Sigmoid colon (tissue), 7 donors: ENCODE measurements around the gene XAB2. TPM values are rescaled to one million over a fixed set of nuclear protein-coding genes. Genes with fewer than 3 reads are reported as not detected.

ENCODE experiments used
- DNase-seq: peaks from one replicate; pipeline ENCODE4 v3.0.0-alpha.2; 2019
- H3K27ac ChIP-seq, 4 donors: fragments of 200-600 bp; sonication (generic); one replicate each; pipeline ENCODE4 v1.5.1; 2016 to 2019; ENCODE audit warnings: mild to moderate bottlenecking in 1 of 4
- H3K27me3 ChIP-seq, 3 donors: fragments of 200-600 bp; sonication (generic); one replicate each; pipeline ENCODE4 v1.5.1; 2019; ENCODE audit warnings: mild to moderate bottlenecking in 1 of 3
- H3K36me3 ChIP-seq, 4 donors: fragments of 200-600 bp; sonication (generic); one replicate each; pipeline ENCODE4 v1.5.1; 2016 to 2019
- H3K4me1 ChIP-seq, 4 donors: fragments of 200-600 bp; sonication (generic); one replicate each; pipeline ENCODE4 v1.5.1; 2017 to 2019
- H3K4me3 ChIP-seq, 4 donors: fragments of 200-600 bp; sonication (generic); one replicate each; pipeline ENCODE4 v1.5.1; 2017 to 2019; ENCODE audit warnings: mild to moderate bottlenecking in 2 of 4, moderate library complexity in 1 of 4
- H3K9me3 ChIP-seq, 4 donors: fragments of 200-600 bp in 3 of 4; sonication (generic) in 3 of 4; one replicate each; pipeline versions ENCODE4 v1.5.1 to v1.6.1; 2013 to 2019
- EP300 ChIP-seq, 4 donors: sonication (generic); formaldehyde crosslinking; IDR thresholded peaks; one replicate each; pipeline ENCODE4 v1.6.1; 2017; ENCODE audit warnings: antibody characterized with exemption in 4 of 4
- POLR2A ChIP-seq, 2 donors: fragments of 450-650 bp; IDR thresholded peaks; one replicate each; pipeline ENCODE4 v1.6.1; 2016; ENCODE audit warnings: antibody characterized with exemption in 2 of 2, mild to moderate bottlenecking in 2 of 2, moderate library complexity in 2 of 2
- POLR2AphosphoS5 ChIP-seq, 4 donors: sonication (generic); formaldehyde crosslinking; IDR thresholded peaks; one replicate each; pipeline ENCODE4 v1.6.1; 2017; ENCODE audit warnings: antibody characterized with exemption in 4 of 4
- WGBS, 2 donors: extraction: QIAGEN DNeasy Blood & Tissue Kit; methylation state at CpG; one replicate each; pipeline ENCODE4 v1.1.7; 2013; 5-methylcytosine and 5-hydroxymethylcytosine counted together
- intact Hi-C: fragments of 100-400 bp; cut with DNase I; formaldehyde crosslinking; loops from one replicate; pipeline ENCODE4 v1.15.1; 2023
- polyA plus RNA-seq, 3 donors: library from polyadenylated mRNA; stranded (reverse); fragments of 200-250 nt; gene quantifications; one replicate each; pipeline ENCODE4 v1.2.3, GENCODE V29; 2013
- total RNA-seq, 4 donors: library from RNA; depleted of rRNA; stranded (reverse); fragments of >200 nt; gene quantifications; one replicate each; pipeline ENCODE4 v1.1.0, GENCODE V29; 2016
- TF ChIP-seq, protein P1 (sequence below), 4 experiments: fragments of 450-650 bp in 3 of 4; fragments of 200-600 bp in 1 of 4; IDR thresholded peaks; one replicate each; pipeline ENCODE4 v1.5.1; 2016 to 2019; ENCODE audit warnings: antibody characterized with exemption in 4 of 4, mild to moderate bottlenecking in 3 of 4, moderate library complexity in 2 of 4
- donor health status: healthy with polysubstance abuse.
- donor health status: Bipolar disorder and iron deficiency.
- donor health status: healthy.

The XAB2 gene
- total and polyA plus RNA-seq, 7 donors, result 9.7 to 38.3 (median 29.9) TPM

DNA sequence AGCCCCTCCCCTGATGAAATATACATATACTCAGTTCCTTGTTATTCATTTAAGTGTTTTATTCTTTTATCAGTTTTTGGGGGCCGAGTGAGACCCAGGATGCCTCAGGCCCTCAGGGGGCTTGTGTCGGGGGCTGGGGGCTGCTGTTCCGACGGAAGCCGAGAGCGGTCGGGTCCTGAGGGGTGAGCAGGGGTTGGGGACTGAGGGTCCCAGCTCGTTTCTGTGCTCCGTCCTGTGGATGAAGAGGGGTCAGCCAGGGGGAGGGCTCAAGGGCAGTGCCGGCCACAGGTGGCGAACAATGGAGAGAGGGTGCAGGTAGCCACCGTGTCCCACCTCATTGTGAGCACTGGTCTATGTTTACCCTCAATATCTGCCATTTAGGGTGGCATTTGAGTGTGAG, 2.2 kb upstream of the XAB2 start:
- no peak for TF ChIP-seq POLR2AphosphoS5 (IDR thresholded peaks at IDR 0.05)
- TF ChIP-seq POLR2A (IDR thresholded peaks at IDR 0.05), result no peak
- TF ChIP-seq, protein P1, sequence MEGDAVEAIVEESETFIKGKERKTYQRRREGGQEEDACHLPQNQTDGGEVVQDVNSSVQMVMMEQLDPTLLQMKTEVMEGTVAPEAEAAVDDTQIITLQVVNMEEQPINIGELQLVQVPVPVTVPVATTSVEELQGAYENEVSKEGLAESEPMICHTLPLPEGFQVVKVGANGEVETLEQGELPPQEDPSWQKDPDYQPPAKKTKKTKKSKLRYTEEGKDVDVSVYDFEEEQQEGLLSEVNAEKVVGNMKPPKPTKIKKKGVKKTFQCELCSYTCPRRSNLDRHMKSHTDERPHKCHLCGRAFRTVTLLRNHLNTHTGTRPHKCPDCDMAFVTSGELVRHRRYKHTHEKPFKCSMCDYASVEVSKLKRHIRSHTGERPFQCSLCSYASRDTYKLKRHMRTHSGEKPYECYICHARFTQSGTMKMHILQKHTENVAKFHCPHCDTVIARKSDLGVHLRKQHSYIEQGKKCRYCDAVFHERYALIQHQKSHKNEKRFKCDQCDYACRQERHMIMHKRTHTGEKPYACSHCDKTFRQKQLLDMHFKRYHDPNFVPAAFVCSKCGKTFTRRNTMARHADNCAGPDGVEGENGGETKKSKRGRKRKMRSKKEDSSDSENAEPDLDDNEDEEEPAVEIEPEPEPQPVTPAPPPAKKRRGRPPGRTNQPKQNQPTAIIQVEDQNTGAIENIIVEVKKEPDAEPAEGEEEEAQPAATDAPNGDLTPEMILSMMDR (IDR thresholded peaks at IDR 0.05), result no peak
- TF ChIP-seq EP300 (IDR thresholded peaks at IDR 0.05), result no peak
- no peak for DNase-seq
- Histone ChIP-seq H3K36me3 (peaks cover 0 to 14% (median 0%) of the 10 kb centered on the region in 4 donors), H3K4me1 (peaks cover 0 to 38% (median 33%) of the 10 kb centered on the region in 4 donors), H3K27me3 (peaks cover 0 to 11% (median 9%) of the 10 kb centered on the region in 3 donors), H3K9me3 (no peaks in the 10 kb centered on the region), H3K4me3 (no peak overlapping the region), H3K27ac (no peak overlapping the region)
- intact Hi-C loops, result no loop called here
- WGBS, 2 donors, result 91 to 93% methylated on average over 12 of the region's 12 CpGs

- peak overlapping the region; percentile 81 to 91 (median 88) for H3K27ac ChIP-seq
- 2 to 6% methylated on average over 15 of the region's 15 CpGs for WGBS, 2 donors
- TF ChIP-seq, protein P1 (IDR thresholded peaks at IDR 0.05), result no peak
- TF ChIP-seq POLR2AphosphoS5 (IDR thresholded peaks at IDR 0.05) (no peak), POLR2A (IDR thresholded peaks at IDR 0.05) (no peak), EP300 (IDR thresholded peaks at IDR 0.05) (no peak)
- no peaks in the 10 kb centered on the region for H3K9me3 ChIP-seq
- no peaks in the 10 kb centered on the region for H3K27me3 ChIP-seq
- H3K4me1 ChIP-seq, result peaks cover 0 to 38% (median 33%) of the 10 kb centered on the region in 4 donors
- H3K36me3 ChIP-seq, result peaks cover 0 to 40% (median 12%) of the 10 kb centered on the region in 4 donors
- intact Hi-C loops, result loop anchor here (2.0 to 10.0 kb wide), 2 partner anchors 52 to 234 kb away; partner anchors contain the start of gene TRAPPC5
- peak overlapping the region; percentile 78 to 98 (median 97) for H3K4me3 ChIP-seq
- DNase-seq, result no peak
Observed at GRCh38 chr19:7628589-7629311, 595 bp downstream of the XAB2 start.

GRCh38 chr19:7627166-7627565, 2.2 kb downstream of the XAB2 start:
- DNase-seq, result no peak
- peaks cover 13 to 49% (median 28%) of the 10 kb centered on the region in 4 donors for H3K36me3 ChIP-seq
- H3K4me3 ChIP-seq, result no peak overlapping the region
- no peaks in the 10 kb centered on the region for H3K9me3 ChIP-seq
- H3K27me3 ChIP-seq, result no peaks in the 10 kb centered on the region
- TF ChIP-seq EP300 (IDR thresholded peaks at IDR 0.05) (no peak), POLR2AphosphoS5 (IDR thresholded peaks at IDR 0.05) (no peak), POLR2A (IDR thresholded peaks at IDR 0.05) (no peak)
- TF ChIP-seq, protein P1 (IDR thresholded peaks at IDR 0.05), result no peak
- peaks cover 0 to 38% (median 33%) of the 10 kb centered on the region in 4 donors for H3K4me1 ChIP-seq
- H3K27ac ChIP-seq, result no peak overlapping the region
- intact Hi-C loops, result loop anchor here (10.0 kb wide), 1 partner anchor 232 kb away; no protein-coding TSS in a partner anchor
- 89 to 96% methylated on average over 24 of the region's 24 CpGs for WGBS, 2 donors

DNA sequence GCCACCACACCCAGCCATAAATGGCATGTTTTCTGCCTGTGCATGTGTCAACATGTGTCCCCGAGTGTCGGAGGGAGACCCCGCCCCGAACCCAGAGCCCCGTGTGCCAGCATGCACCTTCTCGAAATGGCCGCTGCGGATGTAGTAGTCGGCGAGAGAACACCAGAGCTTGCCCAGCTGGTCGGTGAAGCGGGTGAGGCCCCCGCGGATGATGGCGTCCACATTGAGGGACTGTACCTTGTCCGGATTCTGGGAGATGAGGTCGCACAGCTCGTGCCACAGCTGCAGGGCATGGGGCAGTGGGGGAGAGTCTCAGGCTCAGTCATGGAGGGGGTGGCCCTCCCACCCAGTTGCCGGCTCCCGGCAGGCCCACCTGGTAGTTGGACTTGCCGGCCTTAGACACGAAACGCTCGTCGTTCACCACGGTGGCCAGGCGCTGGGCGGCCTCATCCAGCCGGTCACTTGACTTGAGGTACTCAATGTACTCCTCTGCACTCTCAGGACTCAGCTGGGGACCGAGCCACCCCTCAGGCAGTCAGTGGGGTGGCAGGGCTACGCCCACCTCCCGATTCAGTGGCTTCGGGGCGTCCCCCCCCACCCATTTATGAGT, 3.5 kb downstream of the XAB2 start:
- Histone ChIP-seq H3K4me3 (no peak overlapping the region), H3K4me1 (peaks cover 0 to 33% (median 29%) of the 10 kb centered on the region in 4 donors), H3K27me3 (no peaks in the 10 kb centered on the region), H3K27ac (no peak overlapping the region), H3K9me3 (no peaks in the 10 kb centered on the region), H3K36me3 (peaks cover 26 to 59% (median 41%) of the 10 kb centered on the region in 4 donors)
- DNase-seq, result no peak
- 93 to 96% methylated on average over 34 of the region's 34 CpGs for WGBS, 2 donors
- intact Hi-C loops, result loop anchor here (10.0 kb wide), 1 partner anchor 231 kb away; no protein-coding TSS in a partner anchor
- TF ChIP-seq POLR2A (IDR thresholded peaks at IDR 0.05), result no peak
- TF ChIP-seq, protein P1 (IDR thresholded peaks at IDR 0.05), result no peak
- TF ChIP-seq EP300 (IDR thresholded peaks at IDR 0.05), result no peak
- TF ChIP-seq POLR2AphosphoS5 (IDR thresholded peaks at IDR 0.05), result no peak
